Measurements from ENCODE around the gene PCGF3.

Gene PCGF3

DNA sequence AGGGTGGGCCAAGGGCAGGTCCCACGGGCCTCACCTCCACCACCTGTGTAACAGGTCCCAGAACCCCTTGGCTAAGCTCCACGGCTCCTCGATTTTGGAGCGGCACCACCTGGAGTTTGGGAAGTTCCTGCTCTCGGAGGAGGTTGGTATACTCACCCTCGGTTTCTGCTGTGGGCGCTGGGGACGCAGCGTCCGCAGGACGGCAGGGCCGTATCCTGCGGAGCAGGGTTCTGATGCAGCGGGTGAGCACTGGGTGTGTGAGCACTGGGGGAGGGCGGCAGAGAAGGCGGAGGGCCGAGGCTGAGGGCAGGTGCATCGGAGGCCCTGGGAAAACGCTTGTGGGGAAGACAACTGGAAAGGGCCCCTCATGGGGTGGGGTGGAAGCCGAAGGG lies 42.6 kb upstream of the PCGF3 start:
- no peaks in the 10 kb centered on the region for H3K36me3 ChIP-seq
- DNase-seq: no peak
- peak overlapping the region; percentile 39 to 48 for H3K4me3 ChIP-seq
- intact Hi-C loops (cut with DNase I; ENCODE audit: low total_unique reads): no loop called here
- H3K27me3 ChIP-seq: peaks cover 0 to 50% of the 10 kb centered on the region in 2 donors
- no peak overlapping the region for H3K27ac ChIP-seq
- H3K4me1 ChIP-seq: peaks cover 0 to 12% (median 9%) of the 10 kb centered on the region in 4 donors
- TF ChIP-seq, protein P1, sequence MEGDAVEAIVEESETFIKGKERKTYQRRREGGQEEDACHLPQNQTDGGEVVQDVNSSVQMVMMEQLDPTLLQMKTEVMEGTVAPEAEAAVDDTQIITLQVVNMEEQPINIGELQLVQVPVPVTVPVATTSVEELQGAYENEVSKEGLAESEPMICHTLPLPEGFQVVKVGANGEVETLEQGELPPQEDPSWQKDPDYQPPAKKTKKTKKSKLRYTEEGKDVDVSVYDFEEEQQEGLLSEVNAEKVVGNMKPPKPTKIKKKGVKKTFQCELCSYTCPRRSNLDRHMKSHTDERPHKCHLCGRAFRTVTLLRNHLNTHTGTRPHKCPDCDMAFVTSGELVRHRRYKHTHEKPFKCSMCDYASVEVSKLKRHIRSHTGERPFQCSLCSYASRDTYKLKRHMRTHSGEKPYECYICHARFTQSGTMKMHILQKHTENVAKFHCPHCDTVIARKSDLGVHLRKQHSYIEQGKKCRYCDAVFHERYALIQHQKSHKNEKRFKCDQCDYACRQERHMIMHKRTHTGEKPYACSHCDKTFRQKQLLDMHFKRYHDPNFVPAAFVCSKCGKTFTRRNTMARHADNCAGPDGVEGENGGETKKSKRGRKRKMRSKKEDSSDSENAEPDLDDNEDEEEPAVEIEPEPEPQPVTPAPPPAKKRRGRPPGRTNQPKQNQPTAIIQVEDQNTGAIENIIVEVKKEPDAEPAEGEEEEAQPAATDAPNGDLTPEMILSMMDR (IDR thresholded peaks at IDR 0.05): no peak
- H3K9me3 ChIP-seq: no peaks in the 10 kb centered on the region

DNA sequence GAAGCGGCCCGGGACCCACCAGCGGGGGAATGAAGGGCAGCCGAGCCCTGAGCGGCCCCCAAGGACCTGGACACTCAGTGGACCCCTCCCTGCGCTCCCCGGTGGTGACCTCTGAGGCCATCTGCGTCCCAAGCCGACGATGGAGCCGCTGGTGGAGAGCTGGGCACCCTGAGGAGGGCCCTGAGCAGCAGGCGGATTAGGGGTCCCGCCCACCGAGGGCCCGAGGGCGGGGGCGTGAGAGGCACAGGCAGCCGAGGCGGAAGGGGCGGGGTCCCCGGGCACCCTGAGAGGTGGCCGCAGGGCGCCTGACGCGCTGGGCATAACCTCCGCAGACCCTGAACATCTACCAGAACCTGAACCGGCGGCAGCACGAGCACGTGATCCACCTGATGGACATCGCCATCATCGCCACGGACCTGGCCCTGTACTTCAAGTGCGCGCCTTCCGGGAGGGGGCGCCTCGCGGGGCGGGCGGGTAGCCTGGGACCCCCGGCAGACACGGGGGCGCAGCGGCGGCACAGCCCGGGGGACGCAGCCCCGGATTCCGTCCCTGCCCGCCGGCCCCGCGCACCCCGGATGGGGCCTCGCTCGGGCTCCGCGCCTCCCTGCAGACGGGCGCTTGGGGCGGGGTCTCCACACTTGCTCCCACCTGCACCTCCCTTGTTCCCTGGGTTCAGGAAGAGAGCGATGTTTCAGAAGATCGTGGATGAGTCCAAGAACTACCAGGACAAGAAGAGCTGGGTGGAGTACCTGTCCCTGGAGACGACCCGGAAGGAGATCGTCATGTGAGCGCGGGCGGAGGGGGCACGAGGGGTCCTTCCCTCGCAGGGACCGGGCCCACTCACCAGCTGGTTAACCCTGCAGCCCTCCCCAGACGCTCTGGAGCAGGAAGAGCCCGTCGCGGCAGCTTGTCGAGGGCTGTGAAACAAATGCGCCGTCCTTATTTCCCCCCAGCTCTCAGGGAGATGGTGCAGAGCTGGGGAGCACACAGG lies 41.9 kb upstream of the PCGF3 start:
- H3K36me3 ChIP-seq: no peaks in the 10 kb centered on the region
- H3K27me3 ChIP-seq: peaks cover 0 to 50% of the 10 kb centered on the region in 2 donors
- DNase-seq: no peak
- peak overlapping the region; percentile 39 to 48 for H3K4me3 ChIP-seq
- intact Hi-C loops (cut with DNase I; ENCODE audit: low total_unique reads): no loop called here
- no peaks in the 10 kb centered on the region for H3K9me3 ChIP-seq
- peaks cover 0 to 12% (median 9%) of the 10 kb centered on the region in 4 donors for H3K4me1 ChIP-seq
- TF ChIP-seq, protein P1 (IDR thresholded peaks at IDR 0.05): no peak
- no peak overlapping the region for H3K27ac ChIP-seq

DNA sequence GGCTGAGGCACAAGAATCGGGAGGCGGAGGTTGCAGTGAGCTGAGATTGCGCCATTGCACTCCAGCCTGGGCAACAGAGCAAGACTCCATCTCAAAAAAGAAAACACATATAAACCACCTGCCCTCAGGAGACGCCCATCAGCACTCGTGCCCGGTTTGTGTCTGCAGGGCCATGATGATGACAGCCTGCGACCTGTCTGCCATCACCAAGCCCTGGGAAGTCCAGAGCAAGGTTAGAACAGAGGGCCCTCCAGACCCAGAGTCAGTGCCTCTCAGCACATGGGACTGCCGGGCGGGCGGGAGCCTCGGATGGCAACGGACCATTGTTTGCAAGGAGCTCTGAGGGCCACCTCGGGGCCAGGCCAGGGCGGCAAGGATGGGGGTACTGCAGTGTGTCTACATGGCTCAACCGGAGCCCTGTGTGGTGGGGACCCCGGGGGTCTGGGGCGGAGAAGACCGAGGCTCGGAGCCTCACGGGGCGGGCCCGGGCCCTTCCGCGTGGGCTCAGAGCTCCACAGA lies 40.9 kb upstream of the PCGF3 start:
- H3K27ac ChIP-seq: no peak overlapping the region
- peaks cover 0 to 12% (median 9%) of the 10 kb centered on the region in 4 donors for H3K4me1 ChIP-seq
- H3K27me3 ChIP-seq: peaks cover 0 to 50% of the 10 kb centered on the region in 2 donors
- intact Hi-C loops (cut with DNase I; ENCODE audit: low total_unique reads): no loop called here
- no peak for DNase-seq
- TF ChIP-seq, protein P1 (IDR thresholded peaks at IDR 0.05): no peak
- no peak overlapping the region for H3K4me3 ChIP-seq
- no peaks in the 10 kb centered on the region for H3K9me3 ChIP-seq
- H3K36me3 ChIP-seq: no peaks in the 10 kb centered on the region

DNA sequence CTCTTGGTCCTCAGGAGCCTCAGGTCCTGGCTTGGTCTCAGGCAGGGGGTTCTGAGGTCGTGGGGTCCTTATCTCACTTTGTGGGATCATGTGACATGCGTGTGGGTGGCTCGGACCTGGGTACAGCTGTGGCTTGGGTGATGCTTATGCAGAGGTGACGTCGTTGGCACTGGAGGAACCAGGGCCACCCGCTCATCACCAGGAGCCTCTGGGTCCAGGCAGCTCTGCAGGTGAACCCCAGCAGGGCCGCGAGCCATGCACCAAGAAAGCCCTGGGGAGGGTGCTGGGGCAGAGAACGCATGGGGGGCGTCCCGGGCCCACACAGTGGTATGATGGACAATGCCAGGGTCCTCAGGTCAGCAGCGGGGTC lies 40.3 kb upstream of the PCGF3 start:
- Histone ChIP-seq H3K27me3 (peaks cover 0 to 48% of the 10 kb centered on the region in 2 donors), H3K4me1 (peaks cover 0 to 12% (median 9%) of the 10 kb centered on the region in 4 donors), H3K4me3 (no peak overlapping the region), H3K9me3 (no peaks in the 10 kb centered on the region), H3K36me3 (peaks cover 0 to 1% (median 0%) of the 10 kb centered on the region in 3 donors), H3K27ac (no peak overlapping the region)
- TF ChIP-seq, protein P1 (IDR thresholded peaks at IDR 0.05): no peak
- DNase-seq: no peak
- intact Hi-C loops (cut with DNase I; ENCODE audit: low total_unique reads): no loop called here

DNA sequence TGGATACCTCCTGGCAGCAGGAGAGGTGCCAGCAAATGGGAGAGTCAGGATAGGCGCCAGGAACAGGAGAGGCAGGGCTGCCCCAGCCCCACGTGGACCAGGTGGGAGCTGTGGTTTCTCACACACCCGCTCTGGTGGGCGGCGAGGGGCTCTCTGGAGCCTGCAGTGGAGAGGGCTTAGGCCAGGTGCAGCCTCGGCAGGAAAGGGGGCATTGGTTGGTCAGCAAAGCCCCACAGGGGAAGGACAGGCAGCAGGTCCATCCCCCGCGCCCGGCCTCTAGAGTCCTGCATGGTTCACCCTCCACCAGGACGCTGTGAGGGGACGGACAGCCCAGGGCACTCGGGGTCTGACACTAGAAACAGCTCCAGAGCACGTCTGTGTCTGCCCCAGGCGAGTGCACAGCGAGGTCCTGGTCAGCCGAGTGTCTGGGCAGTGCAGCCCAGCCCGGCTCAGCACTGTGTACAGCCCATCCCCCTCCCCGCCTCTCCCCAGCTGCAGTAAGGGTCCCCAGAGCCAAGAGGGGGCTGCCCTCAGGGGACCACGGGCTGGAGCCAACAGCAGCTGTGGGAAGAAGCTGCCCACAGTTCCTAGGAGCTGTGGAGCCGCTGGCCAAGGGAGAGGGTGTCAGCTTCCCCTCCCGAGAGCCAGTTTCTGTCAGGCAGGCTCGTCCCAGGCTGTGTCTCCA lies 39.7 kb upstream of the PCGF3 start:
- Histone ChIP-seq H3K36me3 (peaks cover 2 to 7% (median 4%) of the 10 kb centered on the region in 3 donors), H3K4me3 (no peak overlapping the region), H3K4me1 (peaks cover 0 to 12% (median 9%) of the 10 kb centered on the region in 4 donors), H3K9me3 (no peaks in the 10 kb centered on the region), H3K27ac (no peak overlapping the region), H3K27me3 (peaks cover 0 to 44% of the 10 kb centered on the region in 2 donors)
- intact Hi-C loops (cut with DNase I; ENCODE audit: low total_unique reads): no loop called here
- DNase-seq: no peak
- TF ChIP-seq, protein P1 (IDR thresholded peaks at IDR 0.05): no peak
